Stomach (tissue), 4 donors: Measurements from ENCODE around the gene KCNK10.

ENCODE experiments used
- CTCF ChIP-seq, 7 experiments: fragments of 450-650 bp in 4 of 7; fragments of 200-600 bp in 3 of 7; sonication (generic) in 3 of 7; IDR thresholded peaks; one replicate each; pipeline ENCODE4 v1.5.1; 2016 to 2019; ENCODE audit warnings: antibody characterized with exemption in 7 of 7, control low read depth in 2 of 7, mild to moderate bottlenecking in 1 of 7
- POLR2A ChIP-seq, 4 donors: fragments of 450-650 bp; IDR thresholded peaks; one replicate each; pipeline ENCODE4 v1.6.1; 2016; ENCODE audit warnings: antibody characterized with exemption in 4 of 4, control low read depth in 2 of 4, mild to moderate bottlenecking in 1 of 4, moderate library complexity in 1 of 4
- POLR2AphosphoS5 ChIP-seq, 3 donors: sonication (generic); formaldehyde crosslinking; IDR thresholded peaks; one replicate each; pipeline ENCODE4 v1.6.1; 2016; ENCODE audit warnings: antibody characterized with exemption in 3 of 3

GRCh38 chr14:88188745-88189416 lies 134.2 kb downstream of the KCNK10 start:
- no peak for TF ChIP-seq CTCF (IDR thresholded peaks at IDR 0.05)
- no peak for TF ChIP-seq POLR2A (IDR thresholded peaks at IDR 0.05)
- no peak for TF ChIP-seq POLR2AphosphoS5 (IDR thresholded peaks at IDR 0.05)
